SJCRH30 (cell line): Measurements from ENCODE around the gene PLK5. TPM values are rescaled to one million over a fixed set of nuclear protein-coding genes. Genes with fewer than 3 reads are reported as not detected.

Experiments used
- DNase-seq, 2 experiments: peaks; one replicate each; pipeline ENCODE4 v3.0.0-alpha.2; 2015 to 2020
- H3K27ac ChIP-seq: fragments of 250-450 bp; sonication (Bioruptor Pico); 2 replicates; pipeline ENCODE4 v1.5.1; 2020; ENCODE audit warnings: mild to moderate bottlenecking, moderate library complexity
- H3K27me3 ChIP-seq: fragments of 250-450 bp; sonication (Bioruptor Pico); 2 replicates; pipeline ENCODE4 v1.5.1; 2020; ENCODE audit warnings: mild to moderate bottlenecking, moderate library complexity
- H3K36me3 ChIP-seq: fragments of 250-450 bp; sonication (Bioruptor Pico); 2 replicates; pipeline ENCODE4 v1.5.1; 2020; ENCODE audit warnings: mild to moderate bottlenecking, moderate library complexity
- H3K4me1 ChIP-seq: fragments of 250-450 bp; sonication (Bioruptor Pico); 2 replicates; pipeline ENCODE4 v1.5.1; 2020; ENCODE audit warnings: mild to moderate bottlenecking, moderate library complexity
- H3K4me3 ChIP-seq: fragments of 250-450 bp; sonication (Bioruptor Pico); 2 replicates; pipeline ENCODE4 v1.5.1; 2020; ENCODE audit warnings: mild to moderate bottlenecking, moderate library complexity
- H3K9me3 ChIP-seq: fragments of 250-450 bp; sonication (Bioruptor Pico); replicated peaks from 2 replicates; pipeline ENCODE4 v1.5.1; 2020; ENCODE audit warnings: mild to moderate bottlenecking, moderate library complexity
- total RNA-seq: library from RNA; depleted of rRNA; stranded (reverse); fragments of >200 nt; shearing (Covaris generic); gene quantifications from 2 replicates; pipeline ENCODE4 v1.2.3, GENCODE V29; 2014

PLK5 gene
- total RNA-seq, 1 experiment from 2014 or later, result not detected

DNA sequence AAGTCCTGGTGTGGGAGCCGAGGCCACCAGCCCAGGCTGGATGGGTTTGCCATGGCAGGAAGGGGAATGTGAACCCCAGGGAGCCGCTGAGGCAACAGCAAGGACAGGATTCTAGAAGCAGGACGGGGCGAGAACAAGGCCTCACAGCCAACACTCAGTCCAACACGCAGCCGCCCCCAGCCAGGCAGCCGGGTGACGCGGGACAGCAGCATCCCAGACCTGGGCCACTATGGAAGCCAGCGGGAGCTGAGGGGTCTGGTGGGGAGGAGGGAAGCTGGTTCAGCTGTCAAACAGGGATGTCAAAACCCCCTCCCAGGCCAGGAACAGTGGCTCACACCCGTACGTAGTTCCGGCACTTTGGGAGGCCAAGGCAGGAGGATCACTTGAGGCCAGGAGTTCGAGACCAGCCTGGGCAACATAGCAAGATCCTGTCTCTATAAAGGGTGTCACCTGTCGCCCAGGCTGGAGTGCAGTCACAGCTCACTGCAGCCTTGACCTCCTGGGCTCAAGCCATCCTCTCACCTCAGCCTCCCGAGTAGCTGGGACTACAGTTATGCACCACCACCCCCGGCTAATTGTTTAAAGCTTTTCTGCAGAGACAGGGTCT, 37.5 kb downstream of the PLK5 start:
- H3K36me3 ChIP-seq, result peaks cover 18% of the 10 kb centered on the region
- H3K9me3 ChIP-seq, result no peaks in the 10 kb centered on the region
- H3K4me1 ChIP-seq, result no peaks in the 10 kb centered on the region; the same call in 1 of the 2 replicates

DNA sequence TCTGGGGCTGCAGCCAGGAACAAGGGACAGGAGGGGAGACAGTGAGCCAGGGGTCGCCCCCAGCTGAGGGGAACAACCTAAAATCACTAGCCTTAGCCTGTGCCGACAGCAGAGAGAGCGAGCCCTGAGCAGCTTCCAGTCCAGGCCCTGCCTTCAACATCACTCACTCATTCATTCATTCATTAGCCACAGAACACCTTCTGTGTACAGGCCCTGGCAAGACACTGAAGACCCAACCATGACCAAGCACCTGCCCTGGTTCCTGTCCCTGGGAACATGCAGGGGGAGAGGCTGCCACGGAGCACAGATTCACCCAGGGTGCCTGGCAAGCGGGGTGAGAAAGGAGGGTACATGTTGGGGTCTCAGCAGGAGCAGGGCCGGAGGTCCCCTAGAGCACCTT, 39.4 kb downstream of the PLK5 start:
- no peak for DNase-seq
- no peak overlapping the region for H3K27ac ChIP-seq
- no peaks in the 10 kb centered on the region; the same call in 1 of the 2 replicates for H3K4me1 ChIP-seq
- no peaks in the 10 kb centered on the region for H3K9me3 ChIP-seq
- H3K4me3 ChIP-seq, result no peak overlapping the region
- H3K36me3 ChIP-seq, result peaks cover 10% of the 10 kb centered on the region; the same call in 1 of the 2 replicates
- H3K27me3 ChIP-seq, result no peaks in the 10 kb centered on the region

More for the DNA sequence above, 37.5 kb downstream of the PLK5 start:
- DNase-seq, result no peak
- Histone ChIP-seq H3K4me3 (no peak overlapping the region), H3K27ac (no peak overlapping the region), H3K27me3 (no peaks in the 10 kb centered on the region)

DNA sequence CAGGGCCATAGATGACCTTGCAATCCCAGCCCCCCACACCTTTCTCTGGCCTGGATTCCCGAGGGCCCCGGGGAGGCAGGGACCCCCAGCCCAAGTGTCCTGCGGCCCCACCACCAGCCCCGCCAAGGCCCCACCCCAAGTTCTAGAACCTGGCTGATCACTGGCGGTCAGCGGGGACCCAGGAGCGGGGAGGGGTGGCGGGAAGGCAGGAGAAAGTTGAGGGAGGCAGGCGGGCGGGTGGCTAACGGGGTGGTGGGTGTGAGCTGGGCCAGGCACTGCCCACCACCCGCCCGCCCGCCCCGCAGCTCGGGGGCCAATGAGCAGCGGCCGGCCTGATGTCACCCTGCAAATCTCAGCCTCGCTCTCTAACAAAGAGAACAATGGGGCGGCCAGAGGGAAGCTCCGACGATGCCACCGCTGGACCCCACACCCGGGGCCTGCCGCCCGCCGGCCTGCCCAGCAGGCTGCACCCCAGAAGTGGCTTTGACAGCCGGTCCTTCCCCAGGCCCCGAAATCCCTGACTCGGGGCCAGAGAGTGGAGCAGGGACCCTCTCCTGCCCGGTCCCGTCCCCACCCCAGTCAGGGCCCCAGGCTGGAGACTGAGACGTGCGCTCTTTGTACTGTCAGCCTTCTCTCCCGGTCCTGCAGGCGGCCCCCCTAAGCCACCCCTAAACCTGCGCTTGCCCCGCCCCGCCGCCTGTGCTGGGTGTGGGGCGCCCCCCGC, 42.7 kb downstream of the PLK5 start:
- Histone ChIP-seq H3K9me3 (no peaks in the 10 kb centered on the region), H3K27me3 (no peaks in the 10 kb centered on the region), H3K4me1 (peaks cover 3% of the 10 kb centered on the region), H3K27ac (peak overlapping the region; percentile 88), H3K36me3 (peaks cover 10% of the 10 kb centered on the region; the same call in 1 of the 2 replicates), H3K4me3 (peak overlapping the region; percentile 86)
- DNase-seq, result peak; percentile 81 to 82

DNA sequence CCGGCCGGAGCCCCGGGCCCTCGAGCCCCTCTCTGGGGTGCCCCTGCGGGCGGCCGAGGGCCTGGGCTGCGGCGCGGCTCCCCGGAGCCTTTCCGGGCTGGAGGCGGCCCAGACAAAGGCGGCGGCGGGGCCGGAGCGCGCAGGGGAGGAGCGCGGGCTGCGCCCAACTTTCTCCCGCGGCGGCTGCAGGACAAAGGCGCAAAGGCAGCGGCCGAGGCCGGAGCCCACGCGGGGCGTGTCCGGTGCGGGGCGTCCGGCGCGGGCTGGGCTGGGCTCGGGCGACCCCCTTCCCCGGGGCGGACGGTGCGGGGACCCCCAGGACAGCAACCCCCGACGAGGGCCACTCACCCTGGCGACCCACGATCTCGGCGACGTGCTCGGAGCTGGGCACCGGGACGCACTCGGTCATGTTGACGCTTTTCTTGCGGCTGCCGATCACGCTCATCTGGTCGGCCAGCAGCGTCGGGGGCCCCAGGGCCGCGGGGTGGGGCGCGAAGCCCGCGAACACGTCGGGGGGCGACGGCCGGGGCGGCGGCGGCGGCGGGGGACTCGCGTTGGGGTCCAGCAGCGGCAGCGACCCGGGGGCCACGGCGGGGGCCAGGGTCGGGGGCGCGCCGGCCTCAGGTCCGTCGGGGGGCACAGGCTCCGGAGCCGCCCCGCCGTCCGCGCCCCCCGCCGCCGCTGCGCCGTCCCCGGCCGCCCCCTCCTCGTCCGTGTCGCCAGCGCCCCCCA, 43.4 kb downstream of the PLK5 start:
- Histone ChIP-seq H3K36me3 (peaks cover 9% of the 10 kb centered on the region; the same call in 1 of the 2 replicates), H3K27ac (peak overlapping the region; percentile 88; the same call in 1 of the 2 replicates), H3K9me3 (no peaks in the 10 kb centered on the region), H3K4me3 (peak overlapping the region; percentile 86), H3K27me3 (no peaks in the 10 kb centered on the region), H3K4me1 (peaks cover 3% of the 10 kb centered on the region)
- DNase-seq, result no peak

DNA sequence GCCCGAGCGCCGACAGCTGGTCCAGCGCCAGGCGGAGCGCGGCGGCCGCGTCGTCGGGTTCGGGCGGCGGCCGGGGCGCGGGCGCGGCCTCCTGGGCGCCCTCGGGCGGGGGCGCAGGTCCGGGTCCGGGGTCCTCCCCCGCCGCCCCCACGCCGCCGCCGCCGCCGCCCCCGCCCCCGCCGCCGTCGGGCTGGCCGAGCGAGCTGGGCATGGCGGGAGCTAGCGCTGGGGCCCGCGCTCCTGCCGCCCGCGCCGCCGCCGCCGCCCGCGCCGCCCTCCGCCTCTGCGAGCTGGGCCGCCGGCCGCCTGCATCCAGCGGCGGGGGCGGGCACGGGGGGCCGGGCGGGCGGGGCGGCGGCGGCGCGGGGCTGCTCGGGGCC, 44.0 kb downstream of the PLK5 start:
- peaks cover 3% of the 10 kb centered on the region for H3K4me1 ChIP-seq
- no peaks in the 10 kb centered on the region for H3K27me3 ChIP-seq
- no peak overlapping the region for H3K27ac ChIP-seq
- DNase-seq, result no peak
- no peak overlapping the region for H3K4me3 ChIP-seq
- no peaks in the 10 kb centered on the region for H3K9me3 ChIP-seq
- H3K36me3 ChIP-seq, result 0 out of 2 replicates have a peak, but pooled peaks cover 5% of the 10 kb centered on the region

DNA sequence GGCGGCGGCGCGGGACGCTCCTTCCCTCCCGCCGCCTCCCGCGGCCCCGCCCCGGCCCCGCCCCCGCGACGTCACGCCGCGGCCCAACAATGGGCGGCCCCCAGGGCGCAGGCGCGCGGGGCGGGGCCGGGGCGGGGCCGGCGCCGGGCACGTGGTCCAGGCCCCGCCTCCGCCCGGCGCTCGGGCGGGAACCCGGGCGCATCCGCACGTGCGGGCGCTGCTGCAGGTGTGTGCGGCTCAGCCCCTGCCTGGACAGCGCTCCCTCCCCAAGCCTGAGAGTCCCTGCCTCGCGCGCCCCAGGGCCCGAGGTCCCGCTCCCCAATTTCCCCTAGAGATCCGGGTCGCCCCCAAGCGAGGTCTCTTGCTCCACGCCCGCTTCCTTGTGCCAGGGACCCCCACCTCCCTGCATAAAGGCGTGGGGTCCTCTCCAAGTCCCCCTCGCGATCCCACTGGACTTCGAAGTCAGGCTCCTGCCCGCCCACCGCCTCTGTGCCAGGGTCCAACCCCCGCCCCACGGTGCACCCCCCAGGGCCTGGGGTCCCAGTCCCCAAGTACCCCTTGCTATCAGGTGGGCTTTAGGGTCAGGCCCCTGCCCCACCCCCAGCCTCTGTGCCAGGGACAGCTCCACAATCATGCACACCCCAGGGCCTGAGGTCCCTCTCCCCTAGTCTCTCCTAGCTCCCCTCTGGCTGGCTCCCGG, 44.6 kb downstream of the PLK5 start, which contains the start of gene MEX3D:
TSS of gene MEX3D (minus strand) at position 6 of the 700 bp plus-strand sequence. CDS start 267 bp downstream, outside the sequence.
- H3K27me3 ChIP-seq, result no peaks in the 10 kb centered on the region
- H3K9me3 ChIP-seq, result no peaks in the 10 kb centered on the region
- H3K27ac ChIP-seq, result peak within 1 kb of the TSS; percentile 88; the same call in 1 of the 2 replicates
- H3K4me3 ChIP-seq, result peak within 1 kb of the TSS; percentile 86
- H3K4me1 ChIP-seq, result peaks cover 3% of the 10 kb centered on the region
- 0 out of 2 replicates have a peak, but pooled peaks cover 5% of the 10 kb centered on the region for H3K36me3 ChIP-seq
- DNase-seq, result peak; percentile 67 to 82

DNA sequence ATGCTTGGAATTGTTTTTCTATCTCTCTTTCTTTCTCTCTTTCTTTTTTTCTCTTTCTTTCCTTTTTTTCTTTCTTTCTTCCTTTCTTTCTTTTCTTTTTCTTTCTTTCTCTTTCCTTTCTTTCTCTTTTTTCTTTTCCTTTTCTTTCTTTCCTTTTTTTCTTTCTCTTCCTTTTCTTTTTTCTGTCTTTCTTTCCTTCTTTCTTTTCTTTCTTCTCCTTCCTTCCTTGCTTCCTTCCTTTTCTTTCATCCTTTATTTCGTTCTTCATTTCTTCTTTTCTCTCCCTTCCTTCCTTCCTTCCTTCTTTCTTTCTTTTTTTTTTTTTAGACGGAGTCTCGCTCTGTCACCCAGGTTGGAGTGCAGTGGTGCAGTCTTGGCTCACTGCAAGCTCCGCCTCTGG, 46.1 kb downstream of the PLK5 start:
- H3K36me3 ChIP-seq, result 0 out of 2 replicates have a peak, but pooled peaks cover 3% of the 10 kb centered on the region
- H3K4me1 ChIP-seq, result peaks cover 3% of the 10 kb centered on the region
- H3K27ac ChIP-seq, result no peak overlapping the region
- no peaks in the 10 kb centered on the region for H3K27me3 ChIP-seq
- no peak overlapping the region for H3K4me3 ChIP-seq
- H3K9me3 ChIP-seq, result no peaks in the 10 kb centered on the region
- DNase-seq, result no peak

DNA sequence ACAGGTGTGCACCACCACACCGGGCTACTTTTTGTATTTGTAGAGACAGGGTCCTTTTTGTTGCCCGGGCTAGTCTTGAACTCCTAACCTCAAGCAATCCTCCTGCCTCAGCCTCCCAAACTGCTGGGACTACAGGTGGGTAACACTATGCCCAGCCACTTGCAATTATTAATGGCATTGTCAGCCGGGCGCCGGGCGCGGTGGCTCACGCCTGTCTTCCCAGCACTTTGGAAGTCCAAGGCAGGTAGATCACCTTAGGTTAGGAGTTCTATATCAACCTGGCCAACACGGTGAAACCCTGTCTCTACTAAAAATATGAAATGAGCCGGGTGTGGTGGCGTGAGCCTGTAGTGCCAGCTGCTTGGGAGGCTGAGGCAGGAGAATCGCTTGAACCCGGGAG, 47.0 kb downstream of the PLK5 start:
- peaks cover 3% of the 10 kb centered on the region for H3K4me1 ChIP-seq
- no peaks in the 10 kb centered on the region for H3K9me3 ChIP-seq
- H3K4me3 ChIP-seq, result no peak overlapping the region
- H3K27me3 ChIP-seq, result no peaks in the 10 kb centered on the region
- no peaks in the 10 kb centered on the region for H3K36me3 ChIP-seq
- DNase-seq, result no peak
- H3K27ac ChIP-seq, result no peak overlapping the region

DNA sequence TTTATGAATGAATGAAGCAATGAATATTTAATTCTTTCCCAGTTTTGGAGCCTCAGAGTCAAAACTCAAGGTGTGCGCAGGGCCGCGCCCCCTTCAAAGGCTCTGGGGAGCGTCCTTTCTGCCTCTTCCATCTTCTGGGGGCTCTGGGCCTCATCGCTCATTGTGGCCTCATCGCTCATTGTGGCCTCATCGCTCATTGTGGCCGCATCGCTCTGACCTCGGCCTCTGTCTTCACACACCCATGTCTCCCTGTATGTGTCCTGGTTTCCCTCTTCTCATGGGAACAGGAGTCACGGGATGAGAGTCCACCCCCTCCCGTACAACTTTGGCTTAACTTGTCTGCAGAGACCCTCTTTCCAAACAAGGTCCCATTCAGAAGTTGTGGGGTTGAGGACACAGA, 47.5 kb downstream of the PLK5 start:
- no peak for DNase-seq
- Histone ChIP-seq H3K4me1 (peaks cover 3% of the 10 kb centered on the region), H3K27me3 (no peaks in the 10 kb centered on the region), H3K27ac (no peak overlapping the region), H3K9me3 (no peaks in the 10 kb centered on the region), H3K4me3 (no peak overlapping the region), H3K36me3 (no peaks in the 10 kb centered on the region)

DNA sequence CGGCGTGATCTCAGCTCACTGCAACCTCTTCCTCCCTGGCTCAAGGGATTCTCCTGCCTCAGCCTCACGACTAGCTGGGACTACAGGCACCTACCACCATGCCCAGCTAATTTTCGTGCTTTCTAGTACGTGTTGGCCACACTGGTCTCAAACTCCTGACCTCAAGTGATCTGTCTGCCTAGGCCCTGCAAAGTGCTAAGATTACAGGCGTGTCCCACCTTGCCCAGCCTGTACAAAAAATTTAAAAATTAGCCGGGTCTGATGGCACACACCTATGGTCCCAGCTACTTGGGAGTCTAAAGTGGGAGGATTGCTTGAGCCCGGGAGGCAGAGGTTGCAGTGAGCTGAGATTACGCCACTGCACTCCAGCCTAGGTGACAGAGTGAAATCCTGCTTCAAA, 48.9 kb downstream of the PLK5 start:
- Histone ChIP-seq H3K36me3 (peaks cover 12% of the 10 kb centered on the region; the same call in 1 of the 2 replicates), H3K27me3 (no peaks in the 10 kb centered on the region), H3K4me1 (peaks cover 3% of the 10 kb centered on the region), H3K27ac (no peak overlapping the region), H3K4me3 (no peak overlapping the region), H3K9me3 (no peaks in the 10 kb centered on the region)
- DNase-seq, result no peak

DNA sequence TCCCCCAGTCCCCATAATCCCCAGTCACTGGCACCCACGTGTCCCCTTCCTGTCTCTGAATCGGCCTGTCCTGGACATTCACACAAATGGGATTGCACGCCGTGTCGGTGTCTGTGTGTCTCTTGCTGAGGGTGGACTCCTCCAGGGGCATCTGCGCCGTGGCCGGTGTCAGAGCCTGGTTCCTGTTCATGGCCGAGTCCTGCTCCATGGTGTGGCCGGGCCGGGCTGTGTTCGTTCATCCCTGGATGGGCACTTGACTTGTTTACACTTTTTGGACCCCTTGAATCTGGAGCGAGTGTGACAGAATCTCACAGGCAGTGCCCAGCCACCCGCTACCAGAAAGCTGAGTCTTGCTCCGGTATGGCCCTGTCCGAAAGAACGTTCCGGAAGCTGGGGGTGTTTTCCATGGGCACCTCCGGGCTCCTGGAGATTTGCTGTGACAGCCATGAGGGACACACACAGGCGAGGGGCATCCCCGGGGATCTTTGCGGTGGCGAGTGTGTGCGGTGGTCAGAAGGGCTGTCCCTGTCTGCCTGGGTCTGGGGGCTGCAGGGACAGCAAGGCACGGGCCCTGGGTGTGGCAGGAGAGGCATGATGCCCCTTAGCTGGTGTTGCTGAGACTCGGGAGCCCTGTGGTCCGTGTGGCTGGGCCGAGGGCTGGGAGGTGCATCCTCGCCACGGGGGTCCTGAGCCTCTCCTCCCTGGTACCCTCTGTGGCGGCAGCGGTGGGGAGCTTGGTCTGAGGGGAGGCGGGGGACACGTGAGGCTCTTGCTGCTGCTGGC, 50.7 kb downstream of the PLK5 start:
- Histone ChIP-seq H3K36me3 (peaks cover 12% of the 10 kb centered on the region), H3K4me3 (no peak overlapping the region), H3K4me1 (no peaks in the 10 kb centered on the region)

DNA sequence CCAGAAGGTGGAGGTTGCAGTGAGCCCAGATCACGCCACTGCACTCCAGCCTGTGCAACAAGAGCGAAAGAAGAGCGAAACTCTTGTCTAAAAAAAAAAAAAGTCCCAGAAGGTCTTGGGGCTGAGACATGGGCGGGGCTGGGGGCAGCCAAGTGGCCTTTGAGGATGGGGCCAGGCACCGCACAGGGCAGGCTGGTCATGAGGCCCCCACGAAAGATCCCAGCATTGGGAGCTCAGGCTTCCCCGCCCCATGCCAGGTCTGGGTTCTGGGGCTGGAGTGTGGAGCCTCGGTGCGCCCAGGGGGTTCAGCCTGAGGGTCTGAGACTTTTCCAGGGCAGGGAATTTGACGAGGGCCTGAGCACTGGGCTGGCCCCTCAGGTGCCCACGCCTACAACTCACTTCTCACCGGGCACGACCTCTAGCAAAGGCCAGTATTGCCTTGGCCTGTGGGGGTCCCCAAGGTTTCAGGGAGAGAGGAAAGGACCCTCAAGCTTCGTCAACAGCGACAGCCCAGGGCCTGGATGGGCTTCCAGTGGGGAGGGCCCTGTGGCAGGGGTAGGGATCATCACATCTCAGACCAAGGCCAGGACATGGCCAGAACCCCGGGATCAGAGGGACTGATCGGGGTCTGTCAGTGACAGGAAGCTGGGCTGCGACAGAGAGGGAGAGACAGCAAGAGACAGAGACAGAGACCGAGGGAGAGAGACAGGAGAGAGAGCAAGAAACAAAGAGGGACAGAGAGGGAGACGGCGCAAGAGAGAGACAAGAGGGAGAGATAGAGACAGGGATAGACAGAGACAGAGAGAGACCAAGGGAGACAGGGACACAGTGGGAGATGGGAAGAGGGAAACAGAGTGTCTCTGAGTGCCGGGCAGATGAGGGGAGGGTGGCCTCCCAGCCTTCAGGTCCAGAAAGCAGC, 51.7 kb downstream of the PLK5 start:
- Histone ChIP-seq H3K4me3 (no peak overlapping the region), H3K27ac (no peak overlapping the region), H3K4me1 (no peaks in the 10 kb centered on the region), H3K36me3 (peaks cover 22% of the 10 kb centered on the region), H3K27me3 (no peaks in the 10 kb centered on the region), H3K9me3 (no peaks in the 10 kb centered on the region)
- DNase-seq, result no peak

More for the DNA sequence above, 50.7 kb downstream of the PLK5 start:
- Histone ChIP-seq H3K9me3 (no peaks in the 10 kb centered on the region), H3K27me3 (no peaks in the 10 kb centered on the region), H3K27ac (no peak overlapping the region)
- DNase-seq, result no peak
